GM19372 (cell line): Measurements from ENCODE around the gene ZNF253.
"Not testable (repeated sequence)": the region's sequence is repeated elsewhere in the genome, so short reads cannot be mapped to it uniquely, and the experiment has no call there.

Source experiments
- ATAC-seq: cut with Tn5 transposase; IDR thresholded peaks from one replicate; pipeline ENCODE4 v1.9.1; 2021; ENCODE audit warnings: mild to moderate bottlenecking, low read depth, moderate library complexity; ENCODE audit not compliant: unreplicated experiment

The ZNF253 gene

GRCh38 chr19:19892055-19892941, 26.6 kb downstream of the ZNF253 start:
- ATAC-seq = not testable (repeated sequence)

- no peak for ATAC-seq
These were observed 34.6 kb downstream of the ZNF253 start for GRCh38 chr19:19900139-19900728.

GRCh38 chr19:19900729-19901444, 35.2 kb downstream of the ZNF253 start, which contains the start of gene ZNF93:
Gene ZNF93, plus strand, starts transcription at chr19:19900946. Its CDS starts 143 bp downstream, at chr19:19901089.
- ATAC-seq = peak; percentile 53

- ATAC-seq = not testable (repeated sequence)
These were observed 41.9 kb downstream of the ZNF253 start for GRCh38 chr19:19907551-19907950.

- ATAC-seq = no peak
These were observed 44.0 kb downstream of the ZNF253 start for GRCh38 chr19:19909654-19910053.

GRCh38 chr19:19911150-19911549, 45.5 kb downstream of the ZNF253 start:
- no peak for ATAC-seq

- ATAC-seq = no peak
These were observed 48.9 kb downstream of the ZNF253 start for GRCh38 chr19:19914596-19914995.

GRCh38 chr19:19930417-19930816, 64.7 kb downstream of the ZNF253 start:
- ATAC-seq = not testable (repeated sequence)

- ATAC-seq = not testable (repeated sequence)
These were observed 68.0 kb downstream of the ZNF253 start for GRCh38 chr19:19933432-19934314.

- ATAC-seq = no peak
These were observed 71.7 kb downstream of the ZNF253 start for GRCh38 chr19:19937403-19937802.

GRCh38 chr19:19938449-19938848, 72.8 kb downstream of the ZNF253 start:
- ATAC-seq = no peak

GRCh38 chr19:19943848-19944582, 78.3 kb downstream of the ZNF253 start:
- ATAC-seq = no peak
